Measurements from ENCODE around the gene CREBRF.
"Not testable (repeated sequence)": the region's sequence is repeated elsewhere in the genome, so short reads cannot be mapped to it uniquely, and the experiment has no call there.

CREBRF gene

DNA sequence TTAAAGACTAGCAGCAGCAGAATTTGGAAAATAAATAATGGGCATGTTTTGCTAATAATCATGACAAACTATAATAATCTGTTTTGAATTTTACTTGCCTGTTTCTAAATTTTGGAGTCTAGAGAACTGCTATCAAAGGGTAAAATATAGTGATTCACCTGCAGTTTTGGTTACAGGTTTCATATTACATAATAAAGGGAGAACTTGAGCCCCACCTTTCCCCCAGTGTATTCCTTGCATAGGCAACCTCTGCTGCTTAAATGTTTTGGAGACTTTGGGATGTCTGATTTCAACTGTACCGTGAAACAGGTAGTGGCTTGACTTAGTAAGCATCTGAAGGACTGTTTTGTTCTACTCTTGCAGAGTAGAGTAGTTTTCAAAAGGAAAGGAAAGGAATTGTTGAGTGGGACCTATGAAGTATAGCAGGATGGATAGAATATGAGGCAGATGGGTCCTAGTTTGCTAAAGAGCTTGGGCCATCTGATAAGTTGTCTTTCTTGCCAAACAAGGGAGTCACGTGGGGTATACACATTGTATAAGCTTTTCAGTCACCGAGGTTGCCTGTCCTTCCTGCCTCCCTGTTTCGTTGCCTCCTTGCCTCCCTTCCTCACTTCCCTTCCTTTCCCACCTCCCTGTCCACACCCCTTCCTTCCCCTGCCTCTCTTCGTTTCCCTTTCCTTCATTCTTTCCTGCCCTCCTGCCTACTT, 19.1 kb downstream of the CREBRF start:
- TF ChIP-seq, protein P1, sequence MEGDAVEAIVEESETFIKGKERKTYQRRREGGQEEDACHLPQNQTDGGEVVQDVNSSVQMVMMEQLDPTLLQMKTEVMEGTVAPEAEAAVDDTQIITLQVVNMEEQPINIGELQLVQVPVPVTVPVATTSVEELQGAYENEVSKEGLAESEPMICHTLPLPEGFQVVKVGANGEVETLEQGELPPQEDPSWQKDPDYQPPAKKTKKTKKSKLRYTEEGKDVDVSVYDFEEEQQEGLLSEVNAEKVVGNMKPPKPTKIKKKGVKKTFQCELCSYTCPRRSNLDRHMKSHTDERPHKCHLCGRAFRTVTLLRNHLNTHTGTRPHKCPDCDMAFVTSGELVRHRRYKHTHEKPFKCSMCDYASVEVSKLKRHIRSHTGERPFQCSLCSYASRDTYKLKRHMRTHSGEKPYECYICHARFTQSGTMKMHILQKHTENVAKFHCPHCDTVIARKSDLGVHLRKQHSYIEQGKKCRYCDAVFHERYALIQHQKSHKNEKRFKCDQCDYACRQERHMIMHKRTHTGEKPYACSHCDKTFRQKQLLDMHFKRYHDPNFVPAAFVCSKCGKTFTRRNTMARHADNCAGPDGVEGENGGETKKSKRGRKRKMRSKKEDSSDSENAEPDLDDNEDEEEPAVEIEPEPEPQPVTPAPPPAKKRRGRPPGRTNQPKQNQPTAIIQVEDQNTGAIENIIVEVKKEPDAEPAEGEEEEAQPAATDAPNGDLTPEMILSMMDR (IDR thresholded peaks at IDR 0.05; ENCODE audit: extremely low read depth, missing control alignments), result no peak
- DNase-seq (ENCODE audit: low spot score), result no peak

DNA sequence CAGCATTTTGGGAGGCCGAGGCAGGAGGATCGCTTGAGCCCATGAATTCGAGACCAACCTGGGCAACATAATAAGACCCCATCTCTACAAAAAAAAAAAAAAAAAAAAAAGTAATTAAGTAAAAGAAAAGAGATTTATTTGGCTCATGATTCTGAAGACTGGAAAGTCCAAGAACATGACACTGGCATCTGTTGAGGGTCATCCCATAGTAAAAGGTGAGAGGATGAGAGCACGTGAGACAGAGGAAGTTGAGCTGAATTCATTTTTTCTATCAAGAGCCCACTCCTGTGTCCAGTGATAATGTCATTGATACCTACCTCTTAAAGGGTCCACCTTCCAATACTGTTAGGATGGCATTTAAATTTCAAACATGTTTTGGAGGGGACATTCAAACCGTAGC, 19.8 kb downstream of the CREBRF start:
- no peak for DNase-seq (ENCODE audit: low spot score)
- TF ChIP-seq, protein P1 (IDR thresholded peaks at IDR 0.05; ENCODE audit: extremely low read depth, missing control alignments), result no peak

DNA sequence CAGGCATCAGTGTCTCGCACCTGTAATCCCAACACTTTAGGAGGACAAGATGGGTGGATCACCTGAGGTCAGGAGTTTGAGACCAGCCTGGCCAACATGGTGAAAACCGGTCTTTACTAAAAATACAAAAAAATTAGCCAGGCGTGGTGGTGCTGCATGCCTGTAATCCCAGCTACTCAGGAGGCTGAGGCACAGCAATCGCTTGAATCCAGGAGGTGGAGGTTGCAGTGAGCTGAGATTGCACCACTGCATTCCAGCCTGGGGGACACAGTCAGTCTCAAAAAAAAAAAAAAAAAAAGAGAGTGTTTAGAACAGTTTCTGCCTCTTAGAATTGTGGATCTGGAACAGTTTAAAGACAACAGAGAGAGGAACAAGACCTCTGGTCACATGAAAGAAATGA, 20.3 kb downstream of the CREBRF start:
- not testable (repeated sequence) for DNase-seq (ENCODE audit: low spot score)

DNA sequence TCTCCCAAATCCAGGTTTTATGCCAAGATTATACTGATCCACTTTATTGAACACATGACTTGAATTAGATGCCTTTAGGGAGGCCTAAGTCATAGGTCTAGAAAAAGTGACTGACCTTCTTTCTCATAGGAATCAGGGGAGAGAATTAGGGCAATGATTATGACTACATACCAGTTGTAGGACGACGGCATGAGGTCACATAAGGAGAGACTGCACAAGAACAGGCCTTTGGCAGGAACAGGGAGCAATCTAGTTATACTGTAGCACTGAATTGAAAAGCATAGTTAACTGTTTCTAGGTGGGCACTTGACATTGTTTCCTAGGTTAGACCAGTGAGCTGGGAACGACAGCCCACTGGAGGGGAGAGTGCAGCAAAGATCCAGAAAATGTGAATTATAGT, 22.7 kb downstream of the CREBRF start:
- DNase-seq (ENCODE audit: low spot score), result no peak
- TF ChIP-seq, protein P1 (IDR thresholded peaks at IDR 0.05; ENCODE audit: extremely low read depth, missing control alignments), result no peak

DNA sequence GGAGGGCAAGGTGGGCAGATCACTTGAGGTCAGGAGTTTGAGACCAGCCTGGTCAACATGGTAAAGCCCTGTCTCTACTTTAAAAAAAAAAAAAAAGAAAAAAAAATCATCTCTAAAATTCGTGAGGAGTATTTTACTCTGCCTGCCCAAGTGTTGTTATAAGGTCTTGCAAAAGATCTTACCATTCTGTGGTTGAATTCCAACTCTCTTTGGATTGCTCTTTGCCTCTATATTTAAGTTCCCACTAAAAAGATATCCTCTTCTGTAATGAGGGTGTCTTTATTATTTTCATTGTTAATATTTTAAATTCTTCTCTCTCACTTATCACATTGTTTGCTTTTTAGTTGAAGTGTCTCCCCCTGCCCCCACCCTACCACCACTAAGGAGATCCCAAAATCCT, 33.4 kb downstream of the CREBRF start:
- DNase-seq (ENCODE audit: low spot score), result no peak
- TF ChIP-seq, protein P1 (IDR thresholded peaks at IDR 0.05; ENCODE audit: extremely low read depth, missing control alignments), result no peak

DNA sequence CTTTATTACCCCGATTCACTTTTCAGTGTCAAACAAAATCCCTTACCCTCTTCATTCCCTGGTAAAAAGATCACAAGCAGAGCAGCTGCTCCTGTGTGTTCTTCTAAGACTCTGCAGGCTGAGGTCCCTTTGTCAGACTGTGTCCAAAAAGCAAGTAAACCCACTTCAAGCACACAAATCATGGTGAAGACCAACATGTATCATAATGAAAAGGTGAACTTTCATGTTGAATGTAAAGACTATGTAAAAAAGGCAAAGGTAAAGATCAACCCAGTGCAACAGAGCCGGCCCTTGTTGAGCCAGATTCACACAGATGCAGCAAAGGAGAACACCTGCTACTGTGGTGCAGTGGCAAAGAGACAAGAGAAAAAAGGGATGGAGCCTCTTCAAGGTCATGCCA, 34.5 kb downstream of the CREBRF start:
- no peak for DNase-seq (ENCODE audit: low spot score)
- TF ChIP-seq, protein P1 (IDR thresholded peaks at IDR 0.05; ENCODE audit: extremely low read depth, missing control alignments), result no peak

DNA sequence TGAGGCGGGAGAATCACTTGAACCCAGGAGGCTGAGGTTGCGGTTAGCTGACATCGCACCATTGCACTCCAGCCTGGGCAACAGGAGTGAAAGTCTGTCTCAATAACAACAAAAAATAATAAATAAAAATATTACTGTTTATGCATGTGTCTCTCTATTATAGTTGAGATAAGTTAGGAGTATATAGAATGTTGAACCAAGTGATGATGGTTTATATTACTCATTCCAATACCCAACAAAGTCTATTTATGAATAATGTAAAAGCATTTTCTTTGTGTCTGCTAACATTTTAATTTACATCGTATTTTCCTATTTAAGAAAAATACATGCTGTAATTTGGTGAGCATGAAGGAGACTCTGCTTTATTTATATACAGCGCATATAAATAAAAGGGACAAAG, 35.8 kb downstream of the CREBRF start:
- TF ChIP-seq, protein P1 (IDR thresholded peaks at IDR 0.05; ENCODE audit: extremely low read depth, missing control alignments), result no peak
- no peak for DNase-seq (ENCODE audit: low spot score)

DNA sequence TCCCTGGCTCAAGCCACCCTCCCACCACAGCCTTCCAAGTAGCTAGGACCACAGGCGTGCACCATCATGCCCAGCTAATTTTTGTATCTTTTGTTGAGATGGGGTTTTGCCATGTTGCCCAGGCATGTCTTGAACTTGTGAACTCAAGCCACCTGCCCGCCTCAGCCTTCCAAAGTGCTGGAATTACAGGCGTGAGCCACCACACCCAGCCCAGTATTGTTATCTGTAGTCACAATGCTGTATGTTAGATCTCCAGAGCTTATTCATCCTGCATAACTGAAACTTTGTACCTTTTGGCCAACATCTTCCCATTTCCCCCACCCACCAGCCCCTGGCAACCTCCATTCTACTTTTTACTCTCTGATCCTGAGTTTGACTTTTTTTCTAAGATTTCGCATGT, 37.5 kb downstream of the CREBRF start:
- DNase-seq (ENCODE audit: low spot score), result no peak
- TF ChIP-seq, protein P1 (IDR thresholded peaks at IDR 0.05; ENCODE audit: extremely low read depth, missing control alignments), result no peak

All from GM20000 (cell line).